ENCODE measurements around the gene GPR12.

GPR12 gene

GRCh38 chr13:26759907-26760831 lies at the start of gene GPR12:
Gene GPR12, minus strand, starts transcription at chr13:26760786. Its CDS starts 959 bp downstream, at chr13:26759827.
- DNase-seq (ENCODE audit: low read depth), result no peak

DNA sequence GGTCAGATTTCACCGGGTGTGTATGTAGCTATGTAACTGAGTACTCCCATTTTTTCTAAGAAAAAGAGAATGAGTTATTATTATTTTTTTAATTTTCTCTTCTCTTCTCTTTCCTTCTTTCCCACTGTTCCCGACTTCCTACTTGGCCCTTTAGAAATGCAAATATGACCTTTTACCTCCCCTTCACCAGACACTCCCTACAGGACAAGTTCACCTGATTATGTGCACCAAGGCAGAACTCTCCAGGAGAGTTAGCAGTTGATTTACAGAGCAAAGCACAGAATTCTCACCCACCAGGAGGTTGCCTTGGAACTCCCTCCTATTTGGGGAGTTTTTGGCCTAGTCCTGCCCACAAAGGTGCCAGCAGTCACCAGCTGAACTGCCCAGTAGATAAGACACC lies 49.5 kb upstream of the GPR12 start:
- DNase-seq (ENCODE audit: low read depth), result no peak

DNA sequence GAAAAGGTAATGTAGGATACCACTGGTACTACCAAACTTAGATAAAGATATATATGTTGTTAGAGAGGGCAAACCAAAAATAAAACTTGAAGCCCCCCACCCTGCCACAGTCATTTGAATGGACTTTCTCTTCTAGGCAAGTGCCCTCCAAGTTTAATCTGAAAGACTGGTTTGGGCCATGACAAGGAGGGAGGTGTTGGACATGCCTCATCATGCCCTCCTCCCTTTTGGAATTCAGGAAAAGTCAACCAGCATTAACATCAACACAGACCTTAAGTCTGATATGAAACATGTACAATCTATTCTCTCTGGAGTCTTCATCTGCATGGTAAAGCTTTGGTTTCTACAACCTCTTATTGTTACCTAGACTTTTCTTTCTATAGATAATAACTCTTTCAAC lies 46.3 kb upstream of the GPR12 start:
- no peak for DNase-seq (ENCODE audit: low read depth)

DNA sequence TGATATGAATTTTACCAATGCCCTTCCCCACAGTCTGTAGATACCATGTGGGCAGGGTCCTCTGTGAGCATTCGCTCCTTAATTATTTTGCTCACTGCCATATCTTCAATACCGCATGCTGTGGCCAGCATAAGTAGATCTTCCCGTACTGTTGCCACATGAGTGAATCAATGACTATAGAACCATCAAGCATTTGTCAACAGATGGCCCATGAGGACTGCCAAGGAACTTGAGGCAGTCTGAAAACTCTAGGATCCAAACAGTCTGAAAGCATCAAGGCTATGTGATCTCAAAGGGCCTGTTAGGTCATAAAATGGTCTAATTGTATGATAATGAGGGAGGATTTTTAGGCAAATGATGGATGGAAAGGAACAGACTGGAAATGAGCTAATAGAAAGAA lies 27.4 kb upstream of the GPR12 start:
- no peak for DNase-seq (ENCODE audit: low read depth)

- DNase-seq (ENCODE audit: low read depth), result no peak
Observed at GRCh38 chr13:26786651-26787295, 26.2 kb upstream of the GPR12 start.

GRCh38 chr13:26785838-26786630 lies 25.4 kb upstream of the GPR12 start:
- no peak for DNase-seq (ENCODE audit: low read depth)

- no peak for DNase-seq (ENCODE audit: low read depth)
Observed at GRCh38 chr13:26784704-26785639, 24.4 kb upstream of the GPR12 start.

DNA sequence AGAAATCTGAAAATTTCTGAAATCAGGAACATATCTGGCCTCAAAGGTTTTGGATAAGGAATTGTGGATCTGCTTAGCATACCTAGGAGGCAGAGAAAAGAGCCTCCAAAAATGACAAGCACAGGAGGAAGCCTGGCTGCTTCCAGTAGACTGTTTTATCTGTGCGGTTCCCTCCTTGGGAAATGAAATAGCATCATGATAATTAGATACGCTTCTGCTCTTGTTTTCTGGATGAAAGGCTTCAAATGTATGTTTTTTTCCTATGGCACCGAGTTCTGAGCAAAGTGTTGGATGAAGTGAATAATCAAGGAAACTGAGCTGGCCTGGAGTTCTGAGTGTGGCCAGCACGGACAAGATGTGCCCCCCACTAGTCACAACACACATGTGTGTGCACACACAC lies 19.8 kb upstream of the GPR12 start:
- no peak for DNase-seq (ENCODE audit: low read depth)

GRCh38 chr13:26779321-26779720 lies 18.7 kb upstream of the GPR12 start:
- DNase-seq (ENCODE audit: low read depth), result no peak

GRCh38 chr13:26772531-26772930 lies 11.9 kb upstream of the GPR12 start:
- no peak for DNase-seq (ENCODE audit: low read depth)

DNA sequence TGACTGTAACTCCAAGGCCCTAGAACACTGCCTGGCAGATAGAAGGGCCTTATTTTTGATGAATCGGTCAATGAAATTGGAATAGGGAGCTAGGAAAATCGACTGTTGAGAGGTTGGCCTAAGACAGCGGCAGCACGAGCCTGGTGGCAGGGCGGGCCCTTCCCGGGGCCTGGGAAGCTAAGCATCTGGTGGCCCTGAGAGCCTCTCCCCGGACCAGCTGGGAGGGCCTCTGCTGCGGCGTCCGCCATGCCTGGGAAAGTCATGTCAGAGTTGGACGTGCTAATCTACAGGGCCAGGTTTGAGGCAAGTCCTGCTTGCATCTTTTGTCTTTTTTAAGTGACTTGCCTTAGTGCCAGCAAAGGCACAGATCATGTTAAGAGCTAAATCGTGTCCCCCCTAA lies 11.2 kb upstream of the GPR12 start:
- DNase-seq (ENCODE audit: low read depth), result no peak

DNA sequence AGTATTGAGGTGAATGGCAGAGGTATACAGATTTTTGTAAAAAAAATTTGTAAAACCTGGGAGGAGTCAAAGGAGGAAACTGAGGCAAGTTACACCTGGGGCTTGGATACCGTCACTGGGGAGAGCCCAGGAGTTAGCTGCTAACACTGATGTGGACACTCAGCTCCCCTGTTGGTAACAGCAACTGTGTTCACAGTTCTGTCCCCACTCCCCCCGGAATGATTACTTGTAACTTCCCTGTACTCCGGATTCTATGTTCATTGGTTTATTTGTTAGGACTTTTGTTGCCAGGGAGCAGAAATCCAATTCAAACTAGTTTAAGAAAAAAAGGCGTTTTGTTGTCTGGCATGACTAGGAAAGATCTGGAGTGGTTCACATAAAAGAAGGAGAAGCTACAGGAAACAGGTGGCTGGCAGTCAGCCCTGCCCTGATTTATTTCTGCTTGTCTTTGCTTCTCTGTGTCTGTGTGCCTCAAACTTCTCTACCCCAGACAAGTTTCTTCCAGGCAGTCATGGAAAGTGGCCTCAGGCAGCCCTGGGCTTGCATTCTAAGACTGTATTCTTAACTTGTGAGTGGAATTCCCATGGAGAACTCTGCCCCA lies 2.3 kb upstream of the GPR12 start:
- no peak for DNase-seq (ENCODE audit: low read depth)

GRCh38 chr13:26760832-26761582 lies 421 bp upstream of the GPR12 start:
- DNase-seq (ENCODE audit: low read depth), result no peak

- no peak for DNase-seq (ENCODE audit: low read depth)
Observed at GRCh38 chr13:26759249-26759906, 1.2 kb downstream of the GPR12 start.

- no peak for DNase-seq (ENCODE audit: low read depth)
Observed at GRCh38 chr13:26758496-26759157, 2.0 kb downstream of the GPR12 start.

- no peak for DNase-seq (ENCODE audit: low read depth)
Observed at GRCh38 chr13:26756961-26757360, 3.6 kb downstream of the GPR12 start.

DNA sequence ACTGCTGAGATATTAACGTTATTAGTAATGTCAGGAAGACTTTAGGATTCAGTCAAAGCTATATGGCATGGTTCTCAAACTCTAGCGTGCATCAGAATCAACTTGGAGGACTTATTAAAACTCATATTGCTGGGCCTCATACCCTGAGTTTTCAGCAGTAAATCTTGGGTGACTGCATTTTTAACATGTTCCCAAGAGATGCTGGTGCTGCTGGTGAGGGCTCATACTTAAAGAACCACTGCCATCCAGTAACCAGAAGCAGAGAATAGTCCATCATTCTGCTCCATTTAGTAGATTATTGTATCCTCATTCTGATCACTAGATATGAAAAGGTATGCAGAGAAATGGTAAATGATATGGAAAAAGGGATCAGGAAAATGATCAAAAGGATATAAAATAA lies 7.9 kb downstream of the GPR12 start:
- DNase-seq (ENCODE audit: low read depth), result no peak

DNA sequence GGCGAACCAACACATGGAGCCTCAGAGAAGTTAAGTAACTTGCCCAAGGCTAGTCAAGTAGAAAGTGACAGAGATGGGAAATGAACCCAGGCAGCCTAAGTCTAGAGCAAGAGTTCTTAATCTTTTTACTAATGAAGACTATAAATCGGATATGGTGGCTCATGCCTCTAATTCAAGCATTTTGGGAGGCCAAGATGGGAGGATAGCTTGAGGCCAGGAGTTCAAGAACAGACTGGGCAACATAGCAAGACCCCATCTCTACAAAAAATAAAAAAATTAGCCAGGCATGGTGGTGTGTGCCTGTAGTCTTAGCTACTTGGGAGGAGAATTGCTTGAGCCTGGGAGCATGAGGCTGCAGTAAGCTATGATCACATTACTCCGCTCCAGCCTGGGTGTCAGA lies 10.7 kb downstream of the GPR12 start:
- DNase-seq (ENCODE audit: low read depth), result no peak

- DNase-seq (ENCODE audit: low read depth), result no peak
Observed at GRCh38 chr13:26749285-26749684, 11.3 kb downstream of the GPR12 start.
